ENCODE data around the gene MOB1B.
"Not testable (repeated sequence)": the region's sequence is repeated elsewhere in the genome, so short reads cannot be mapped to it uniquely, and the experiment has no call there.

MOB1B gene

GRCh38 chr4:71009890-71010588 lies 107.9 kb downstream of the MOB1B start:
- peak in 2 of 3 experiments; percentile 30 to 70 for DNase-seq

- DNase-seq: no peak
Measured at GRCh38 chr4:71011451-71011850, 109.3 kb downstream of the MOB1B start.

- DNase-seq: not testable (repeated sequence)
Measured at GRCh38 chr4:71017391-71017790, 115.2 kb downstream of the MOB1B start.

GRCh38 chr4:71020611-71021010 lies 118.4 kb downstream of the MOB1B start:
- no peak for DNase-seq

- no peak for DNase-seq
Measured at GRCh38 chr4:71025654-71026053, 123.5 kb downstream of the MOB1B start.

GRCh38 chr4:71026086-71026485 lies 123.9 kb downstream of the MOB1B start:
- DNase-seq: no peak

GRCh38 chr4:71027611-71028010 lies 125.4 kb downstream of the MOB1B start:
- DNase-seq: no peak

GRCh38 chr4:71029504-71029903 lies 127.3 kb downstream of the MOB1B start:
- no peak for DNase-seq

GRCh38 chr4:71032106-71032505 lies 129.9 kb downstream of the MOB1B start:
- DNase-seq: not testable (repeated sequence)

Measured in NCI-H1417 (cell line).